ENCODE measurements around the gene RGCC.
"Not testable (repeated sequence)": the region's sequence is repeated elsewhere in the genome, so short reads cannot be mapped to it uniquely, and the experiment has no call there.

RGCC gene

DNA sequence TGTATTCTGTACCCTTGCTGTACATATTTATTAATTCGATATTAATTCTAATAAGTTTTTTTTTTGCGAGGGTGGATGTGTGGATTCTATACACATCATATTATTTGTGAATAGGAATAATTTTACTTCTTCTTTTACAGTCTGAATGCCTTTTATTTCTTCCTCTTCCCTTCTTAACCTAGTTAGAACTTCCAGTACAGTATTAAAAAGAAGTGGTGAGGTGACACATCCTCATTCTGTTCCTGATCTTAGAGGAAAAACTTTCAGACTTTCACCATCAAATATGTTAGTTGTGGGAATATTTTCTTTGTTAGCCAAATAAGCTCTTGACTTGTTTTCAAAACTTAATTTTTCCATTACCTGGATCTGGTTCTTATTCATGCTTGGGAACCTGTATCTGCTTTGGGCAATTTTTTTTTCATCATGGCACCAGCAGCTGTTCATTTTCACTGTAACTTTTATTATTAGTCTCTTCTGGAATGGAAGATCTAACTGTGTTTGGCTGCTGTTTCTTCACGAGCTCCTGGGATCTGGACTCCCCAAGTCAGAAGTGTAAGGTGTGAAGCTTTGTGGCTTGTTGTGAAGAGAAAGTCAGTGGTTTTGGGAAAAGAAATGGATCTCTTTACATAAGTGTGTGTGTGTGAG lies 33.1 kb downstream of the RGCC start:
- DNase-seq (ENCODE audit: low spot score), result no peak

DNA sequence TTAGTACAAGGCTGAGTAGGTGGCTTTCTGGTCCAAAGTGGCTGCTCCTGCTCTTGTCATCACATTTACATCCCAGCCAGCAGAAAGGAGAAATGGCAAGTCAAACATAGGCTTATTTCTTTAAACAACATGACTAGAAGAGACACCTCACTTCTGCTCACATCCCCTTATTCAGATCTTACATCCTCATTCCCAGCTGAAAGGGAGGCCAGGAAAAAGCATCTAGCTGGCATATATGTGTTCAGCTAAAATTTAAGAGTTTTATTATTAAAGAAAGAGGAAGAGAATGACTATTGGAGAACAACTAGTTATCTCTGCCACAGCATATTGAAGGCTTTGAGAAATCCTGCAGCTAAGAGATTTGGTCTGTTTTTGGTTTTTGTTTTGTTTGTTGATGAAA lies 34.1 kb downstream of the RGCC start:
- no peak for DNase-seq (ENCODE audit: low spot score)

DNA sequence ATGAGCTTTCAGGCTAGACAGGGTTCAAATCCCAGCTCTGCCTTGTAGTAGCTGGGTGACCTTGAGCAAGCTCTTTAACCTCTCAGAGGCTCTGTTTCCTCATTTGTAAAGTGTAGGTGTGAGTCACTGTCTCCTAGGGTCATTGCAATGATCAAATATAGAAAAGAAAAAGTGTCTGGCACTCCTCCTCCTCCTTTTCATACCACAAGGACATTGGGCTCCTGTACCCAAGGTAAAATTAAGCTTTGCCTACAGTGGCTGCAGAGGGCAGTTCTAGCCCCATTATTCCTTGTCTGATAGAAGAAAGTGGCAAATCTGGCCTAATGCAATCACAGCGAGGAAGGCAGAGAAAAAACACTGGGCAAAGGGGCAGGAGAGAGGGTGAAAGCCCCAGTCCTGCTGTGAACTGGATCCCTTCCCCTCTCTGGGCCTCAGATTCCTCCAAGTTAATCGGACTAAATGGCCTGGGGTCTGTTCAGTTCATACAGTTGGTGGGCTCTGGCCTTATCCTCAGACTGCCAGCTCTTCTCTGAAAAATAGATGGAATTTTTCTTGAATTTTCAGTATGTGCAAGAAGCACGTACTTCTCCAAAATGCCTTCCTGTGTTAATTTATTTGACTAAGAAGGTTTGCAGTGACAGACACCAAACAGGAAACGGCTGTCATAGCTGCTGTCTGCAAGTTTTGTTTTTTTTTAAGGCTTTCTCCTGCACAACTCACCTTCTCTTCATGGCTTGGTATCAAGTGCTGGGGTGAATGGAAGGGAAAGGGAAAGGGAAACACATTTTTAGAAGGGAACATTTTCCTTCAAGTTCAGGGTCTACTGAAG lies 35.3 kb downstream of the RGCC start:
- DNase-seq (ENCODE audit: low spot score), result peak; percentile 51

DNA sequence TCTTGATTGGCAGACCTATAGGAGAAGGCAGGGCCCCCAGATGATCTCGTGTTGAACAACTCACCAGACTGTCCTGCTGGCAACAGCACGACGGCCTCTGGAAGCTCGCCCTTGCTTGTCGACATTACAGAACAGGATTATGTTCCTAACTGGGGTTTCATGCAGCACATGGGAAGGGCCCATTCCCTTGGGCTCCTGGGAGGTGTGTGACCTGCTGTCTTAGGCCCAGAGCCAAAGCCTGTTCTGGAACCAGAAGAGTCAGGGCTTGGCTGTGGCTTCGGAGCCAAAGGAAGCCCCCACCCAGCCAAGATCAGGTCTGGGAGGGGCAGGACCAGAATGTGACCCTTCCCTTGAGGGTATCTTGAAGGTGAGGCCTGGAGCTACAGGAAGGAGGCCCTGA lies 36.9 kb downstream of the RGCC start:
- DNase-seq (ENCODE audit: low spot score), result no peak

DNA sequence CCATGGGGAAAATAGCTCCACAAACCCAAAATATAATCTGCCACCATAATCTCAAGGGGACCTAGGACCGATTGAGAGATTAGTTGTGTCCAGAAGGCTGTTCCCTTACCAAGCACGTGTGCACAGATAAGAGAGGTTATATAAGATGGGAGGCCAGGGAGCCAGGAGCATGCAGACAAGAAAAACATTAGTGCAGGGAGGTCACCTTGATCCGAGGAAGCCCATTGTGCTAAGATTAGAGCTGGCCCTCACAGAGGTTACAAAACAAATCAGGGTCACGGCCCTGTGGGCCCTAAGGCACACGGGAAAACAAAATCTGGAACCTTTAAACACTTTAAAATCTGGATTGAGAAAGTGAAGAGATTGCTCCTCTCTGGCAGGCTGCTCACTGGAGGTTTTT lies 37.7 kb downstream of the RGCC start:
- DNase-seq (ENCODE audit: low spot score), result no peak

DNA sequence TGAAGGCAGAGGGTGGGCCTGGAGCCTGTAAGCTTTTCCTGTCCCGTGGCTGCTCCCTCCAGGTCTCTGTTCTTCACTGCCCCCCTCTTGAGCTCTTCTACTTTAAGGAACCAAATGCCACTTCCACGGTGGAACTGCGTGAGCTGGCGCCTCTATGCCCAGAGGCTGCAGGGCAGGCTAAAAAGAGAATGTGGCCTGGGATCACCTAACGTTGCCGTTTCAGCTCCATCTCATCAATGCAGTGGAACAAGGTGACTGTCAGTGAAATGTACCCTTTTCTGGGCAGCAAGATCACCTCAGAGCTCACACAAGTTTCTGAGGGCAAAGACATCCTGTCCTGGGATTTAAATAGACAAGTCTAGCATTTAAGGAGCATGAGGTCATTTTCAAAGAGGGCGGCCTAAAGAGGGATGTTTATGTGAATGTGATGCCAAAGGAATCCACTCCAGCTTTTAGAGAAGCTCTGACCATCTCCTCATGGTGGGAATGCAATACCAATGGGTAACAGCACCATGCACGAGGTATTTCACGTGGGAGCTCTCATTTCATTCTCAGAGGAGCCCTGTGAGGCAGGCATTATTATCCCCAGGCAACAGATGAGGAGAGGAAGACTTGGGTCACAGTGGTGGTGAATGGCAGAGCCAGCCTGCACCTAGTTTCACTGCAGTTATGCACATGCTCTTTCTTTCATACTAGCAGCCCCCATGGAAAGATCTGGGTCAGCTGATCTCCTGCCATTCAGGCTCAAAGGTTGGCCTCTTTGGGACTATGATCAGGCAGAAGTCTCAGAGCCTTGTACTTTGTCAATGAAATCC lies 39.3 kb downstream of the RGCC start:
- DNase-seq (ENCODE audit: low spot score), result no peak

DNA sequence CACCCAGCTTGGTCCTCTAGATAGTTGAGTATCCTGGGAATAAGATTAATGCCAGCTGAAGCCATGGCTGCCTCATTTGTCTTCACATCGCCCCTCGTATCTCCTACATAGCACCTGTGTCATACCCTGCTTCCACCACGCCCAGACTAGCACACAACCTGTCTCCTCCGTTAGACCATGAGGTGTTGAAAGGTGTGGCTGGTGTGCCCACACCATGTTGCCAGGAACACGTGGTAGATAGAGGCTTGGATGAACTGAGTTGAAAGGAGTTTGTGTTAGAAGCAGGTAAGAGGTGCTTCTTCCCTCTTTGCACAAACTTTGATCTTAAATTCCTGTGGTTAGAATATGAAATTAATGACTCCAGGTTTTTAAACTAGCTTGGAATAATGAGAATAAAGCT lies 40.1 kb downstream of the RGCC start:
- DNase-seq (ENCODE audit: low spot score), result no peak

DNA sequence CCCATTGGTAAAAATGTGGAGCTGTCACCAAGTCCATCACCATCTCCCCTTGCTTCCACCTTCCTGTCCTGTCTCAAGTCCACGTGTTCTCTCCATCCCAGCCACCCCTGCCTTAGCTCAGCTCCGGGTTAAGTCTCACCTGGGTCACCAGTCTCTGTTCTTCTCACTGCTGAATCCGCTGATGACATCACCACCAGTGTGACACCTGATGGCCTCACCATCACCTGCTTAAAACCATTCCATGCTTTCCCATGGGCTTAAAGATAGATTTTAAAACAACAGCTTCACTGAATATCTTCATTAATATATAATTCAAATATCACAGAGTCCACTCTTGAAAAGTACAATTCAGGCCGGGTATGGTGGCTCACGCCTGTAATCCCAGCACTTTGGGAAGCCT lies 42.1 kb downstream of the RGCC start:
- no peak for DNase-seq (ENCODE audit: low spot score)

DNA sequence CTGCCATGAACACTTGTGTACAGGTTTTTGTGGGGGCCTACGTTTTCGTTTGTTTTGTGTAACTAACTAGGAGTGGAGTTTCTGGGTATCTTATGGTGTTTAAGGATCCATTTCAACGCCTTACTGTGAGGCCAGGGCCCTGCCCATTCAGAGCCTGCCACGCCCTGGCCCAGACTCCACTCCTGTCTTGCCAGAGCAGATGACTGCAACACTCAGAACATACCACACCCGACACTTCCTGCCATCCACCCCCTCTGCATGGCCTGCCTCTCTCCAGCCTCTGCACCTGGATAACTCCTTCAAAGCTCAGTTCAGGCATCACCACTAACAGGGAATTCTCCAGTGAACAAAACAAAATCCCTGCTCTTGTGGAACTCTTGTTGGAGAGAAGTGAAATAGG lies 43.2 kb downstream of the RGCC start:
- peak; percentile 51 for DNase-seq (ENCODE audit: low spot score)

DNA sequence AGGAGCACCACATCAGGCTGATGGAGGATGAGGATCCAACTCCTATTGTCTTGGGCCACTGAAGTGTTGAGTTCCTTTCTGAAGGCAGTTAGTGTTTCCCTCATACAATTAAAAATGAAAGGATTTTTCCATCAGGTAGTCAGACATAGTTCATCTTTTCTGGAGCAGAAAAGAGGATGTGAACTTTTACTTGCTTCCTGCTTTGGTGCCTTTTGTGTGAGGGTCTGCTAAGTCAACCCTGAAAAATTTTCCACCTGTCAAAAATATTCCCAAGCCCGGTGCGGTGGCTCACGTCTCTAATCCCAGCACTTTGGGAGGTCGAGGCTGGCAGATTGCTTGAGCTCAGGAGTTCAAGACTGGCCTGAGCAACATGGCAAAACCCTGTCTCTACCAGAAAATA lies 43.9 kb downstream of the RGCC start:
- peak; percentile 44 for DNase-seq (ENCODE audit: low spot score)

DNA sequence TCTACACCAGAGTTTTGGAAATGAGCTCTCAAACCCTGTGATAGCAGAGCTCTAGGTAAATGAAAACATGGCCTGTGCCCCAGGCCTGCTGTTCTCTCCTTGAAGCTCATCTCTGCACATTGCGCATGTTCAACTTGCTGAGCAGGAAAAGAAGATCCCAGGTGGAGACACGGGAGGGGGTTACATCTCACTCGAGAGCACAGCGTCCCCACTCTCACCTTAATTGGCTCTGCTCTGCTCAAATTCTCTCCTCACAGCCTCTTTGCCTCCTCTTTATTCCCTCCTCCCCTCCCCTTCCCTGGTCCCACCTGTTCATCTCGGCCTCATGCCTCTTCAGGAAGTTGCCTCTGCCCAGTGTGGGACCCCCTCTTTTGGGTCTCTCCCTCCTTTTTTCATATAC lies 44.7 kb downstream of the RGCC start:
- DNase-seq (ENCODE audit: low spot score), result peak; percentile 57

DNA sequence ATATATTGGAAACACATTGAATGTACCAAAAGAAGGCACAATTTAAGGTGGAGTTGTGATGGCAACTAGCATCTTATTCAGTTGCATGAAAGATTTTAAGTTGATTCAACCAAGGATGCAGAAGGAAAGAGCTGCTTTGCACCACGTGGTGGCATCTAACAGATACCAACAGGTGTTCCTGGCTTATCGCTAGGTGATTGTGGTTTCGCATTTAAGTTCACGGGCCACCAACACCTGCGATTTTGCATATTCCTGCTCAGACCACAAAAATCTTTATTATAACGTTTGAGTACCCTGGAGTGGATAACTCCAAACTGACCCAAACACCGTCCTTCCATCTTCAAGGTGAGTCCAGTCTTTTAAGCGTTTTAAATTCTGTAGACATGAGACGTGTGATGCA lies 45.3 kb downstream of the RGCC start:
- DNase-seq (ENCODE audit: low spot score), result peak; percentile 90

DNA sequence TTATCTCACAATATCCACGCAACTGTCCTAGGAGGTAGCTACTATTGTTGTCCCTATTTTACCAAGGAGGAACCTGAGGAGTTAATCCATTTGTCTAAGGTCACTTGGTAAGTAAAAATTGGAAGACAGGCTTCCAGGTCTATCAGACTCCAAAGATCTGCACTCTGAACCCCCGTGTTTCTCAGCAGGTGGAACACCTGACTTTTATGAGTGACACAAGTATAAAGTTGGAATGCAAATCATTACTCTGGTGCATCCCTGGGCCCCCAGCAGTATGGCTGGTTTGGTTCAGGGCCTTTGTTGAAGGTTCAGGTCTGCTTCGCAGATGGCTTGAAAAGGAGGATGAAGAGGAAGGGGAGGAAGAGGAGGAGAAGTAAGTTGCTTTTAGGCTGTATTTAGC lies 46.0 kb downstream of the RGCC start:
- DNase-seq (ENCODE audit: low spot score), result peak; percentile 48

DNA sequence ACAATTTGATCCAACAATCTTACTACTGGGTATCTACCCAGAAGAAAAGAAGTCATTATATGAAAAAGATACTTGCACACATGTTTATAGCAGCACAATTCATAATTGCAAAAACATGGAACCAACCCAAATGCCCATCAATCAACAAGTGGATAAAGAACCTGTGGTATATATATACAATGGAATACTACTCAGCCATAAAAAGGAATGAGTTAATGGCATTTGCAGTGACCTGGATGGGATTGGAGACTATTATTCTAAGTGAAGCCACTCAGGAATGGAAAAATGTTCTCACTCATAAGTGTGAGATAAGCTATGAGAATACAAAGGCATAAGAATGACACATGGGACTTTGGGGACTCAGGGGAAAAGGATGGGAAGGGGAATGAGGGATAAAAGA lies 47.3 kb downstream of the RGCC start:
- DNase-seq (ENCODE audit: low spot score), result not testable (repeated sequence)

DNA sequence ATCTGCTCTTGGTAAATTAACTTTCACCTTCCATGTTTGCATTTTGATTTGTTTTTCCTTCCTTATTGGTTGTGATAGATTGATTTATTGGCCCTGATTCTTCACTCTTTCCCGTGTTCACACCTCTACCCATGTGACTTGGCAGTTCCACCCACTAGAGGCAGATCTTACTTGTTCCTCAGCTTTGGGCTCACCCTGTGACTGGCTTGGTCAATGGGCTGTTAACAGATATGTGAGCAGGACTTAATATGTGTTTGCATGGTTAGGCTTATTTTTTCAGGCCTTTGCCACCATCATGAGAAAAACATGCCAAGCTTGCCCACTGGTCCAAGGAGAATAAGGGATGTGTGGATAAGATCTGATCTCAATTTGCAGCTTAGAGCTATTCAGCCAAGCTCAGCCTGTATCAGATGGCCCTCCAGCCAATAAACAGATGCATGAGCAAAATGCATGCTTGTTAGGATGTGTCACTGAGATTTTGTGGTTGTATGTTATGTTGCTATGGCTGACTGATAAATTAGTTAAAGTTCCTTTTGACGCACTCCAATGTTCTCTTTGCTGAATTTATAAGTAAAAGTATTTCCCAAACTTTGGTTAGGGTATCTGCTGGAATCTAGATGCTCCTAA lies 48.0 kb downstream of the RGCC start:
- DNase-seq (ENCODE audit: low spot score), result no peak

DNA sequence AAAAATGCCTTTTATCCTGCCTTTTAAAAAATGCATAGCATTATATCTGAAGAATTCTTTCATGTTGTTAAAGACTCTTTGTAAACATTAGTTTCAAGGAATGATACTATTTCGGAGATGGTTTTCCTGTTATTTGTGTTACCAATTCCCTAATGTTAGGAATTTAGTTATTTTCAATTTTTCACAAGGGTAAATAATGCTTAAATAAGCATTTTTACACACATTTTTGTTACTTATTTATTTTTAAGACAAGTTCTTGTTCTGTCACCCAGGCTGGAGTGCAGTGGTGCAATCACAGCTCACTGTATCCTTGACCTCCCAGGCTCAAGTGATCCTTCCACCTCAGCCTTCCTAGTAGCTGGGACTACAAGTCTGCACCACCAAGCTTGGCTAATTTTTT lies 49.0 kb downstream of the RGCC start:
- no peak for DNase-seq (ENCODE audit: low spot score)

DNA sequence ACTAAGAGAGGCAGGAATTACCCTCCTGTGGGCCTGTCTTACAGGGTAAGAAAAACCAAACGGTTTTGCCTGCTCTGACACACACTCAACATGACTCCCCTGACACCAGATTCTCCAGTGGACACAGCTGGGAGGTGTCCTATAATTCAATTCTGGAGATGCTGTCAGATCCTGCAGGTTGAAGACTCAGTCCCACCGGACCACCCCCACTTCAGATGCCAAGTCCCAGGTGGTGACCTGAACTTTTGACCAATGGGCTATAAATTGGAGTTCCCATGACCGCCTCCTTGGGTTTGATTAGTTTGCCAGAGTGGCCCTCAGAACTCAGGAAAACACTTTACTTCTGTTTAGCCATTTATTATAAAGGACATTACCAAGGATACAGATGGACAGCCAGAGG lies 52.6 kb downstream of the RGCC start:
- no peak for DNase-seq (ENCODE audit: low spot score)

DNA sequence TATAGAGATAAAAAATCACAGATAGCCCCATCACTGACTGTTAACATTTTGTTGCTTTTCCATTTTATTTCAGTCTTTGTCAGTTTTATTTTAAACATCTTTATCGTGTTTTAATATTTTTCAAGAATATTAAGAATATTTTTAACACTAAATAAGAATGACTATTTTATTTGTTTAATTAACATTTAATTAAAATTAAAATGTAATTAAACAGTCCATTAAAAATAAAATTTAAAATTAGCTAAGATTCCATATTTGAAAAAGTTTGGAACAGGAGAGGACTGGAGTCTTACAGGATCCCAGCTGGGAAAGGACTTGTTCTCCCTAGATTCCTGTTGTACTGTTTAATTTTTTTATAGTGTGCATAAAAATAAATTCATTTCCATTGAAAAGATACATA lies 54.5 kb downstream of the RGCC start:
- DNase-seq (ENCODE audit: low spot score), result no peak

DNA sequence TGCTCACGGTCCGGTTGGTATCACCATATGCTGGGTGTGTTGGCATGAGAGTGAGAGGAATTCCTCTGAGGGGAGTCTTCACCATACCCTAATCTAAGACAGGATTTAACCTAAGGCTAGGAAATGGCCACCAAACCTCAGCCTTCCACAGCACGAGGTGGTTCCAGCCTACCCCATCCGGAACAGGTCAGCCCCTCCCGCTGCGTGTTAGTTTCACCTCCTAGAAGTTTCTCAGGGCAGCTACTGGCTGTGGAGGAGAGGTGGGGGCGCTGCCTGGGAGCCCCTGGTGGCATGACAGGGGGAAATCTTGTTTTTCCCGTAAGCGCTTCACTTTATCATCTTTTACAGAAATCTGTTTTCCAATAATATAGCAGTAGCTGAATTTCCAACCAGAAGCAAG lies 55.1 kb downstream of the RGCC start:
- DNase-seq (ENCODE audit: low spot score), result no peak

DNA sequence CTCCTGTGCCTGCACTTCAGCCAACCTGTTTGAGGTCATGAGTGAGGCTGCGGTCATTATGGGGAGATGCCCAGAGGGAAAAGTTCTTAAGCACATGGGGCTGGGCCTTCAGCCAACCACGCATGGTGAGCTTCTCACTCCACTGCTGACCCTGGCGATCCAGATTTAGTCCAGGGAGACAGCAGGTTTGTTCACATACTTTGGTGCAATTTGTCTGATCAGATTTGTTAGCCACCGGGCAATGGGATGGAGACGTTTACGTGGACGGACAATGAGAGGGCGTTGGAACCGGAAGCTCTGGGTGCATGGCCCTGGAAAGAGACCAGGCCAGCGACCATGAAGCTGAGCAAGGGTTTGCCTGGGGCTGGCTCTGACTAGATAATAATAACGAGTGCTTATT lies 56.2 kb downstream of the RGCC start:
- DNase-seq (ENCODE audit: low spot score), result no peak

DNA sequence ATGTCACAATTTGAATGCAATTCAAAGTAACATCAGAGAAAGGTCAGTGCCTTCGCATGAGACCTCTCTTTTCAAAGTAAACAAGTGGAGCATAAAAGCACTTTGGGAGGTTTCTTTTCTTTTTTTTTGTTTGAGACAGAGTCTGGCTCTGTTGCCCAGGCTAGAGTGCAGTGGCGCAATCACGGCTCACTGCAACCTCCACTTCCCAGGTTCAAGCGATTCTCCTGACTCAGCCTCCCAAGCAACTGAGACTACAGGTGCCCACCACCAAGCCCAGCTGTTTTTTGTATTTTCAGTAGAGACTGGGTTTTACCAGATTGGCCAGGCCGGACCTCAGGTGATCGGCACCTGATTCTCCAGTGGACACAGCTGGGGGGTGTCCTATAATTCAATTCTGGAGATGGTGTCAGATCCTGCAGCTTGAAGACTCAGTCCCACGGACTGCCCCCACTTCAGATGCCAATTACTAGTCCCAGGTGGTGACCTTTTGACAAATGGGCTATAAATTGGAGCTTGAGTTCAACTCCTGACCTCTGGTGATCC lies 57.6 kb downstream of the RGCC start:
- DNase-seq (ENCODE audit: low spot score), result no peak

DNA sequence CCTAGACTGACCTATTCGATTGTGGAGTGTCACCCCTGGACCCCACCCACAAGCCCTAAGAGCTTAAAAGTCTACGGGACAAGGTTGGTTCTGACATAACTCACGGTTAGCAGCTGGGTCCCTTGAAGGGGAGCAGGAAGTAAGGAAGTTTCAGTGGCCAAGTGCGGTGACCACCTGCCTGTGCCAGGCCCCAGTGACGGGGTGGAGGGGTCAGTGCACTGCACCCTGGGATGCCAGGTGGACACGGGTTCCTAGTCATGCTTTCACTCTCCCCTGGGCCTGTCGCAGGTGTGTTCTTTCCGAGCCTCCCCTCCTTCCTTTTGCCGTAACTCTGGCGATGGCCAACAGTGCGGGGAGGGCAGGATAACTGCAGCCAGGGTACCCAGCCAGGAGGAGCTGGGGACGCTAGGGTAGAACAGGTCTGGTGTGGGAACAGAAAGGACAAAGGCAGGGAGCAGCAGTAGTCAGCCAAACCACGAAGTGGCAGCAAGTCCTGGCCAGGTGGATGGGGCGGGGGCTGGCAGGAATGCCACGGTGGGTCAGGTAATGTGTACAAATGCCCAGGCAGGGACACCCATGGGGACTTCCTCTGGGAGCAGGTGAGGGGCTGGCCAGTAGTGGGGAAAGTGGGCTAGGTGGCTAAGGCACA lies 58.3 kb downstream of the RGCC start:
- DNase-seq (ENCODE audit: low spot score), result no peak

All from NAMALWA (cell line).